Measurements from ENCODE around the gene FMO5. TPM values are rescaled to one million over a fixed set of nuclear protein-coding genes. Genes with fewer than 3 reads are reported as not detected.

FMO5 gene, protein sequence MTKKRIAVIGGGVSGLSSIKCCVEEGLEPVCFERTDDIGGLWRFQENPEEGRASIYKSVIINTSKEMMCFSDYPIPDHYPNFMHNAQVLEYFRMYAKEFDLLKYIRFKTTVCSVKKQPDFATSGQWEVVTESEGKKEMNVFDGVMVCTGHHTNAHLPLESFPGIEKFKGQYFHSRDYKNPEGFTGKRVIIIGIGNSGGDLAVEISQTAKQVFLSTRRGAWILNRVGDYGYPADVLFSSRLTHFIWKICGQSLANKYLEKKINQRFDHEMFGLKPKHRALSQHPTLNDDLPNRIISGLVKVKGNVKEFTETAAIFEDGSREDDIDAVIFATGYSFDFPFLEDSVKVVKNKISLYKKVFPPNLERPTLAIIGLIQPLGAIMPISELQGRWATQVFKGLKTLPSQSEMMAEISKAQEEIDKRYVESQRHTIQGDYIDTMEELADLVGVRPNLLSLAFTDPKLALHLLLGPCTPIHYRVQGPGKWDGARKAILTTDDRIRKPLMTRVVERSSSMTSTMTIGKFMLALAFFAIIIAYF
- total RNA-seq: 100 to 1,000 TPM in 4 of 6 donors, 10 to 100 TPM in 2; 37.4 to 258 (median 121) TPM

DNA sequence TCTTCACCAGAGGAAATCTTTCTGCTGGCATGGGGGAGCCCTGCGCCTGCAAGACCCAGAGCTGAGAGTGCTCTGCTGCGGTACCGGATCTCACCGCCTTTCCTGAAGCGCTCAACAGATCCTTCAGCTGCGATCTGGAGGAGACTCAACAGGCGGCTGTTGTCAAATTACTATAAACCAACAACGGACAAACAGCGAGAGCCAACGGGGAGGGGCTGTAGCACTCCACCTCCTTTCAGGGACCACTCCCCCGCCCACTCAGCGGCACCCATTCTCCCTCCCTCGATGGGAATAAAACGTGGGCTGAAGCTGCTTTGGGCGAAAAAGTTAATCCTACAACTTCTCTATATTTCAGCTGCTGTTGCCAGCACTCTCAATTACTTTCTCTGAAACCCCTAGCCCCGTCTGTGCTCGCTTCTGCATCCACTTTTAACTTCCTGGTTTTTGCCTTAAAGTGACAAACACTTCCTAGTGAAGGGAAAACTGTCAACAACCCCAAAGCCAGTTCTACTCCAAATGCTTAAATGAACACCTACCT is at the start of gene FMO5:
Gene FMO5, minus strand, starts transcription at position 147 of the 538 bp plus-strand sequence. CDS start 310 bp downstream, outside the sequence.
- Histone ChIP-seq H3K9me3 (no peaks in the 10 kb centered on the region), H3K4me3 (peak within 1 kb of the TSS; percentile 16 to 81 (median 60)), H3K27ac (peak within 1 kb of the TSS; percentile 80 to 88 (median 80)), H3K36me3 (no peaks in the 10 kb centered on the region), H3K4me1 (peaks cover 0 to 8% (median 7%) of the 10 kb centered on the region in 4 donors), H3K27me3 (no peaks in the 10 kb centered on the region)
- WGBS, 2 donors: 0% methylated on average over 10 to 17 of the region's 17 CpGs
- TF ChIP-seq EP300 (IDR thresholded peaks at IDR 0.05) (no peak), CTCF (IDR thresholded peaks at IDR 0.05) (peak; percentile 26 to 75 (median 45)), POLR2A (IDR thresholded peaks at IDR 0.05) (peak in 3 of 4 donors; percentile 37 to 65 (median 38)), POLR2AphosphoS5 (IDR thresholded peaks at IDR 0.05) (peak in 1 of 2 donors; percentile 63)
- ATAC-seq (ENCODE audit: low FRiP score in 2 of 2) (peak; percentile 96 to 97), DNase-seq (peak in 1 of 2 donors; percentile 84)

DNA sequence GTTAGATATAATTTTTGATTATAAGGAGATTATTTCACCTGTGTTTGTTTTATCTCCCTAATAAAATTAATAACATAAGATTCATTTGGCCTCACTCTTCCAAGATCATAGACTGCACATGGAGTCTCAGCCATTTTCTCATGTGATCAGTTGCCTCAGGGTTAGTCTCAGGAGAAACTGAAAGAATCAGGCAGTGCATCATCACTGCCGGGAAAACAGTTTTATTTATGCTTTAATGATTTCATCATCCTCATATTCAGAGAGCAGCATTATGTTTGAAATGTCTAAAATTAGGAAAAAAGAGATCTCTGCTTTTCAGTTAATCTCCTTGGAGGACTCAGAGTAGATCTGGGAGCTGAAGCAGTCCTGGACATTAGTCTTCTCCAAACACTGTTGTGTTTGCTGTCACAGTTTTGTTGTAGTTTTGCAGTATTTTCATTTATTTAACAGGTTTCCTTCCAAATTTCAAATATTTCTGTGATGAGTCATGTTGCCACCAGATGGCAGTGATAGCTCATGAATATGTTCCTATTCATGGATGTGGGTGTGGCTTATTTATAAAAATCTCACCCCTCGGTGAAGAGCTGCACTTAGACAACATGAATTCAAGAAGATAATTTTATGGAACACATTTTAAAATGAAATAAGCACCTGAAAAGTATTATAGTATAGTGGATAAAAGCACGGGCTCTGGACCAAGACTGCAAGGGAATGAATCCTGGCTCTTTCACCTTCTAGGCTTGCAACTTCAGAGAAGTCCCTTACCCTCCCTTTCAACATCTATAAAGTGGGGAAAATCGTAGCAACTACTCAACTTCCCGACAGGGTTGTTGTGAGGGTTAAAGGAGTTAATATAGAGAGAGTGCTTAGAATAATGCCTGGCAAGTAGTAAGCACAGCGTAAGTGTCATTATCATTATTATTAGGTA is 48.5 kb upstream of the FMO5 start:
- Histone ChIP-seq H3K36me3 (peaks cover 15 to 64% (median 36%) of the 10 kb centered on the region in 4 donors), H3K4me3 (no peak overlapping the region), H3K9me3 (no peaks in the 10 kb centered on the region), H3K4me1 (peaks cover 0 to 6% (median 5%) of the 10 kb centered on the region in 4 donors), H3K27me3 (no peaks in the 10 kb centered on the region), H3K27ac (no peak overlapping the region)
- ATAC-seq (ENCODE audit: low FRiP score in 2 of 2) (peak in 1 of 2 donors; percentile 93), DNase-seq (no peak)
- TF ChIP-seq POLR2A (IDR thresholded peaks at IDR 0.05) (no peak), CTCF (IDR thresholded peaks at IDR 0.05) (peak; percentile 14 to 57 (median 37)), POLR2AphosphoS5 (IDR thresholded peaks at IDR 0.05) (no peak), EP300 (IDR thresholded peaks at IDR 0.05) (no peak)
- 51% methylated on average over 6 of the region's 6 CpGs for WGBS, 2 donors

DNA sequence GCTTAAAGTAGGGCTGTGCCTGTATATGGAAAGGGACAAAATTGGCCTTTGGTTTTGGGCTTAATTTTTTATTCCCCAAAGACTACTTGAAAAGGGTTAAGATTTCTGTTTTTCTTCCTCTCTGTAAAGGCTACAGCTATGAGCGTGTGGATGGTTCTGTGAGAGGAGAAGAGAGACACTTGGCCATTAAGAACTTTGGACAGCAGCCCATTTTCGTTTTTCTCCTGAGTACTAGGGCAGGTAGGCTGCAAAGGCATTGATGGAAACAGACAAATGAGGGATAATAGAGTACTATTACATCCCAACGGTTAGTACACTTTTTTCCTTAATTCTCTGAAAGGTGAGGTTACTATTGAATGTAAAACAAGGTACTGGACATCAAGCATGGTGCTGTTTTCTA is 46.9 kb upstream of the FMO5 start:
- no peak for TF ChIP-seq POLR2A (IDR thresholded peaks at IDR 0.05)
- TF ChIP-seq POLR2AphosphoS5 (IDR thresholded peaks at IDR 0.05): no peak
- TF ChIP-seq CTCF (IDR thresholded peaks at IDR 0.05): no peak
- TF ChIP-seq EP300 (IDR thresholded peaks at IDR 0.05): no peak
- WGBS, 2 donors: 53 to 72% methylated on average over 3 of the region's 3 CpGs
- Histone ChIP-seq H3K4me1 (peaks cover 0 to 6% (median 5%) of the 10 kb centered on the region in 4 donors), H3K27ac (no peak overlapping the region), H3K36me3 (peaks cover 14 to 66% (median 33%) of the 10 kb centered on the region in 4 donors), H3K4me3 (no peak overlapping the region), H3K9me3 (no peaks in the 10 kb centered on the region), H3K27me3 (no peaks in the 10 kb centered on the region)
- DNase-seq: no peak
- ATAC-seq (ENCODE audit: low FRiP score in 2 of 2): no peak

DNA sequence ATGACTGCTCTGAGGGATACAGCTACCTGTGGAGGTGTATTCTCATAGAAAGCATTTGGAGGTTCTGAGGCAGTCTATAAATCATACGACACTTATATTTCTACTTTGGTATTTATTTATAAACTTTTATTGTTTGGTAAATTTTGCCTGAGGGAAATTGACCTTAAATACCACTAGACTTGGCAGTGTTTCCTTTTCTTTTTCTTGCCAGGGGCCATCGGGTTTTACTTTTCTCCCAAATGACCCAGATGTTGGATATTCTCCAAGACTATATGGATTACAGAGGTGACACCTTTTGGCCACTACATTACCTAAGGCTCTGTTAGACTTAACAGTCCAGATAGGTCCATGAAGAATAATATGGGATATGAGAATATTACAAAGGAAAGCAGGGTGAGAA is 45.6 kb upstream of the FMO5 start:
- Histone ChIP-seq H3K27me3 (no peaks in the 10 kb centered on the region), H3K9me3 (no peaks in the 10 kb centered on the region), H3K4me1 (peaks cover 0 to 6% (median 5%) of the 10 kb centered on the region in 4 donors), H3K4me3 (no peak overlapping the region), H3K36me3 (peaks cover 10 to 65% (median 24%) of the 10 kb centered on the region in 4 donors), H3K27ac (no peak overlapping the region)
- TF ChIP-seq EP300 (IDR thresholded peaks at IDR 0.05): no peak
- TF ChIP-seq CTCF (IDR thresholded peaks at IDR 0.05): no peak
- TF ChIP-seq POLR2AphosphoS5 (IDR thresholded peaks at IDR 0.05): no peak
- no peak for TF ChIP-seq POLR2A (IDR thresholded peaks at IDR 0.05)
- DNase-seq: no peak
- WGBS, 2 donors: 69 to 70% methylated on average over 2 of the region's 2 CpGs
- no peak for ATAC-seq (ENCODE audit: low FRiP score in 2 of 2)

All from upper lobe of left lung (tissue), 6 donors.